ENCODE measurements around the gene CHIA.
"Not testable (repeated sequence)": the region's sequence is repeated elsewhere in the genome, so short reads cannot be mapped to it uniquely, and the experiment has no call there.

The CHIA gene

GRCh38 chr1:111320066-111320879 lies 29.6 kb downstream of the CHIA start:
- no peaks in the 10 kb centered on the region for H3K36me3 ChIP-seq (ENCODE audit: control insufficient read depth in 5 of 5, insufficient read depth in 5 of 5, low read length in 5 of 5)
- no peak overlapping the region for H3K4me3 ChIP-seq (ENCODE audit: low read depth in 1 of 5, low read length in 5 of 5)

GRCh38 chr1:111323231-111323630 lies 32.6 kb downstream of the CHIA start:
- Histone ChIP-seq H3K27me3 (ENCODE audit: control insufficient read depth in 5 of 5, insufficient read depth in 4 of 5, low read length in 5 of 5) (no peaks in the 10 kb centered on the region), H3K27ac (ENCODE audit: low read depth, low read length) (no peak overlapping the region), H3K9ac (ENCODE audit: low read length in 5 of 5) (no peak overlapping the region), H3K4me1 (ENCODE audit: control insufficient read depth in 5 of 5, insufficient read depth in 5 of 5, low read length in 5 of 5) (no peaks in the 10 kb centered on the region), H3K9me3 (ENCODE audit: control insufficient read depth in 5 of 5, low read length in 5 of 5) (peaks cover 0 to 4% (median 1%) of the 10 kb centered on the region in 5 donors), H3K4me3 (ENCODE audit: low read depth in 1 of 5, low read length in 5 of 5) (no peak overlapping the region), H3K36me3 (ENCODE audit: control insufficient read depth in 5 of 5, insufficient read depth in 5 of 5, low read length in 5 of 5) (no peaks in the 10 kb centered on the region)

More at GRCh38 chr1:111320066-111320879, 29.6 kb downstream of the CHIA start:
- H3K9me3 ChIP-seq (ENCODE audit: control insufficient read depth in 5 of 5, low read length in 5 of 5), result no peaks in the 10 kb centered on the region
- no peaks in the 10 kb centered on the region for H3K27me3 ChIP-seq (ENCODE audit: control insufficient read depth in 5 of 5, insufficient read depth in 4 of 5, low read length in 5 of 5)
- no peak overlapping the region for H3K9ac ChIP-seq (ENCODE audit: low read length in 5 of 5)
- no peaks in the 10 kb centered on the region for H3K4me1 ChIP-seq (ENCODE audit: control insufficient read depth in 5 of 5, insufficient read depth in 5 of 5, low read length in 5 of 5)
- no peak overlapping the region for H3K27ac ChIP-seq (ENCODE audit: low read depth, low read length)

GRCh38 chr1:111332190-111332589 lies 41.5 kb downstream of the CHIA start:
- H3K4me3 ChIP-seq (ENCODE audit: low read depth in 1 of 5, low read length in 5 of 5), result no peak overlapping the region

GRCh38 chr1:111334169-111334568 lies 43.5 kb downstream of the CHIA start:
- peaks cover 0 to 12% (median under 1%) of the 10 kb centered on the region in 5 donors for H3K9me3 ChIP-seq (ENCODE audit: control insufficient read depth in 5 of 5, low read length in 5 of 5)
- no peaks in the 10 kb centered on the region for H3K27me3 ChIP-seq (ENCODE audit: control insufficient read depth in 5 of 5, insufficient read depth in 4 of 5, low read length in 5 of 5)
- no peak overlapping the region for H3K9ac ChIP-seq (ENCODE audit: low read length in 5 of 5)
- H3K4me1 ChIP-seq (ENCODE audit: control insufficient read depth in 5 of 5, insufficient read depth in 5 of 5, low read length in 5 of 5), result no peaks in the 10 kb centered on the region
- H3K4me3 ChIP-seq (ENCODE audit: low read depth in 1 of 5, low read length in 5 of 5), result no peak overlapping the region
- no peak overlapping the region for H3K27ac ChIP-seq (ENCODE audit: low read depth, low read length)
- no peaks in the 10 kb centered on the region for H3K36me3 ChIP-seq (ENCODE audit: control insufficient read depth in 5 of 5, insufficient read depth in 5 of 5, low read length in 5 of 5)

More at GRCh38 chr1:111332190-111332589, 41.5 kb downstream of the CHIA start:
- Histone ChIP-seq H3K9ac (ENCODE audit: low read length in 5 of 5) (no peak overlapping the region), H3K9me3 (ENCODE audit: control insufficient read depth in 5 of 5, low read length in 5 of 5) (peaks cover 4 to 16% (median 10%) of the 10 kb centered on the region in 5 donors), H3K27ac (ENCODE audit: low read depth, low read length) (no peak overlapping the region), H3K36me3 (ENCODE audit: control insufficient read depth in 5 of 5, insufficient read depth in 5 of 5, low read length in 5 of 5) (no peaks in the 10 kb centered on the region), H3K4me1 (ENCODE audit: control insufficient read depth in 5 of 5, insufficient read depth in 5 of 5, low read length in 5 of 5) (no peaks in the 10 kb centered on the region), H3K27me3 (ENCODE audit: control insufficient read depth in 5 of 5, insufficient read depth in 4 of 5, low read length in 5 of 5) (no peaks in the 10 kb centered on the region)

GRCh38 chr1:111335214-111335877 lies 44.7 kb downstream of the CHIA start:
- H3K27ac ChIP-seq (ENCODE audit: low read depth, low read length); H3K4me1 ChIP-seq (ENCODE audit: control insufficient read depth in 5 of 5, insufficient read depth in 5 of 5, low read length in 5 of 5); H3K36me3 ChIP-seq (ENCODE audit: control insufficient read depth in 5 of 5, insufficient read depth in 5 of 5, low read length in 5 of 5); H3K9me3 ChIP-seq (ENCODE audit: control insufficient read depth in 5 of 5, low read length in 5 of 5); H3K4me3 ChIP-seq (ENCODE audit: low read depth in 1 of 5, low read length in 5 of 5); H3K9ac ChIP-seq (ENCODE audit: low read length in 5 of 5); H3K27me3 ChIP-seq (ENCODE audit: control insufficient read depth in 5 of 5, insufficient read depth in 4 of 5, low read length in 5 of 5): not testable (repeated sequence)

GRCh38 chr1:111338849-111339248 lies 48.2 kb downstream of the CHIA start:
- H3K9me3 ChIP-seq (ENCODE audit: control insufficient read depth in 5 of 5, low read length in 5 of 5); H3K27me3 ChIP-seq (ENCODE audit: control insufficient read depth in 5 of 5, insufficient read depth in 4 of 5, low read length in 5 of 5); H3K27ac ChIP-seq (ENCODE audit: low read depth, low read length); H3K36me3 ChIP-seq (ENCODE audit: control insufficient read depth in 5 of 5, insufficient read depth in 5 of 5, low read length in 5 of 5); H3K4me3 ChIP-seq (ENCODE audit: low read depth in 1 of 5, low read length in 5 of 5); H3K9ac ChIP-seq (ENCODE audit: low read length in 5 of 5); H3K4me1 ChIP-seq (ENCODE audit: control insufficient read depth in 5 of 5, insufficient read depth in 5 of 5, low read length in 5 of 5): not testable (repeated sequence)

DNA sequence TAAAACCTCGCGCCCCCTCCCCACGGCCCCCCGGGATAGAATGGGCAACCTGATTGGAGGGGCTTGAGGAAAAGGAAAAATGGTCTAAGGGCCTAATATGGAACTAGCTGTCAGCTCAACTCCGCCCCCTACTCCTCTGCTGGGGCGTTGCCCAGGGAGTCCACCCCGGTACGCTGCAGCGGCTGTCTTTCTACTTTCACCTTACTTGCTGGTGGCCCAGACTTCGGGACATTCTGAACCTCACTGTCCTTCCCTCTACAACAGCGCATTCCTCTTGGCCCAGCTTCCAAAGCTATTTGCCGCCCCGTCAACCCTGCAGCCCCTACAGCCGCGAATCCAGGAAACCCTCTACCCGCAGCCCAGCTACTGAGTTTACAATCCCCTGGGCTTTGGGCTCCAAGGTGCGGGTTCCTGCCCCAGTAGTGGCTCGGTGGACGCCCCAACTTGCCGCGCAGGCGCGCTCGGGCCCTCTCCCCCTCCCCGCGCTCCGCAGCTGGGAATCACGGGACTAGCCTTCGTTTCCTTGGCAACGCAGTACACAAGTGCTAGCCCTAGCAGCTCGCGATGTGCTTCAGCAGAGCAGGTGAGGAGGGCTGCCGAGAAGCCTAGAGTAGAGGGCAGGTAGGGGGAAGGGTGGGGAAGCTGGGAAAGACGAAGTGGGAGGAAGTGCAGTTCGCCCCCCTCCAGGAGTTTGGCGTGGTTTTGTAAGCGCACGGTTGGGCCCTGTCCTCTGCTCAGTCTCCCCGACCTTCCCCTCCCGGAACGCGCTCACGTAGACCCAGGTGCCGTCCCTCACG lies 55.6 kb downstream of the CHIA start:
- peak overlapping the region; percentile 22 to 84 (median 72) for H3K9ac ChIP-seq (ENCODE audit: low read length in 5 of 5)
- no peak overlapping the region for H3K27ac ChIP-seq (ENCODE audit: low read depth, low read length)
- H3K36me3 ChIP-seq (ENCODE audit: control insufficient read depth in 5 of 5, insufficient read depth in 5 of 5, low read length in 5 of 5), result no peaks in the 10 kb centered on the region
- peaks cover 0 to 14% (median 12%) of the 10 kb centered on the region in 5 donors for H3K4me1 ChIP-seq (ENCODE audit: control insufficient read depth in 5 of 5, insufficient read depth in 5 of 5, low read length in 5 of 5)
- no peaks in the 10 kb centered on the region for H3K9me3 ChIP-seq (ENCODE audit: control insufficient read depth in 5 of 5, low read length in 5 of 5)
- H3K27me3 ChIP-seq (ENCODE audit: control insufficient read depth in 5 of 5, insufficient read depth in 4 of 5, low read length in 5 of 5), result no peaks in the 10 kb centered on the region
- H3K4me3 ChIP-seq (ENCODE audit: low read depth in 1 of 5, low read length in 5 of 5), result peak overlapping the region; percentile 71 to 82 (median 77)

GRCh38 chr1:111347026-111347425 lies 56.4 kb downstream of the CHIA start:
- Histone ChIP-seq H3K4me3 (ENCODE audit: low read depth in 1 of 5, low read length in 5 of 5) (peak overlapping the region in 4 of 5 donors; percentile 74 to 82 (median 79)), H3K27ac (ENCODE audit: low read depth, low read length) (no peak overlapping the region), H3K9ac (ENCODE audit: low read length in 5 of 5) (peak overlapping the region in 1 of 5 donors; percentile 84), H3K4me1 (ENCODE audit: control insufficient read depth in 5 of 5, insufficient read depth in 5 of 5, low read length in 5 of 5) (peaks cover 0 to 14% (median 12%) of the 10 kb centered on the region in 5 donors), H3K36me3 (ENCODE audit: control insufficient read depth in 5 of 5, insufficient read depth in 5 of 5, low read length in 5 of 5) (no peaks in the 10 kb centered on the region), H3K9me3 (ENCODE audit: control insufficient read depth in 5 of 5, low read length in 5 of 5) (no peaks in the 10 kb centered on the region), H3K27me3 (ENCODE audit: control insufficient read depth in 5 of 5, insufficient read depth in 4 of 5, low read length in 5 of 5) (no peaks in the 10 kb centered on the region)

- no peak overlapping the region for H3K4me3 ChIP-seq (ENCODE audit: low read depth in 1 of 5, low read length in 5 of 5)
- H3K27ac ChIP-seq (ENCODE audit: low read depth, low read length), result no peak overlapping the region
- H3K4me1 ChIP-seq (ENCODE audit: control insufficient read depth in 5 of 5, insufficient read depth in 5 of 5, low read length in 5 of 5), result peaks cover 0 to 3% (median 3%) of the 10 kb centered on the region in 5 donors
- H3K9ac ChIP-seq (ENCODE audit: low read length in 5 of 5), result no peak overlapping the region
- H3K27me3 ChIP-seq (ENCODE audit: control insufficient read depth in 5 of 5, insufficient read depth in 4 of 5, low read length in 5 of 5), result no peaks in the 10 kb centered on the region
- H3K9me3 ChIP-seq (ENCODE audit: control insufficient read depth in 5 of 5, low read length in 5 of 5), result no peaks in the 10 kb centered on the region
- no peaks in the 10 kb centered on the region for H3K36me3 ChIP-seq (ENCODE audit: control insufficient read depth in 5 of 5, insufficient read depth in 5 of 5, low read length in 5 of 5)
Observed at GRCh38 chr1:111351700-111352099, 61.0 kb downstream of the CHIA start.

Measured in subcutaneous abdominal adipose tissue (tissue), 5 donors.